AG09309 (cell line): ENCODE results near the gene FOXJ3.

ENCODE experiments used
- DNase-seq: peaks from one replicate; pipeline ENCODE4 v3.0.0-alpha.2; 2010; ENCODE audit warnings: low read depth
- H3K4me3 ChIP-seq: 2 replicates; pipeline ENCODE4 v1.5.1; 2011; ENCODE audit warnings: mild to moderate bottlenecking, low read depth, low read length, moderate library complexity; ENCODE audit not compliant: control insufficient read depth
- CTCF ChIP-seq: IDR thresholded peaks from 2 replicates; pipeline ENCODE4 v1.5.1; 2011; ENCODE audit warnings: mild to moderate bottlenecking, low read depth, low read length, inconsistent platforms; ENCODE audit not compliant: insufficient read depth, control insufficient read depth; ENCODE audit errors: missing control alignments

FOXJ3 gene

GRCh38 chr1:42315500-42315899 is 19.5 kb downstream of the FOXJ3 start:
- no peak for DNase-seq
- no peak overlapping the region for H3K4me3 ChIP-seq
- TF ChIP-seq CTCF: no peak

GRCh38 chr1:42313970-42314369 is 21.1 kb downstream of the FOXJ3 start:
- DNase-seq: no peak
- TF ChIP-seq CTCF: no peak
- no peak overlapping the region for H3K4me3 ChIP-seq

GRCh38 chr1:42312576-42313212 is 22.3 kb downstream of the FOXJ3 start:
- TF ChIP-seq CTCF: no peak
- H3K4me3 ChIP-seq: no peak overlapping the region
- no peak for DNase-seq

- no peak for TF ChIP-seq CTCF
- DNase-seq: no peak
- no peak overlapping the region for H3K4me3 ChIP-seq
These were observed 23.1 kb downstream of the FOXJ3 start for GRCh38 chr1:42311897-42312296.

- TF ChIP-seq CTCF: no peak
- no peak for DNase-seq
- H3K4me3 ChIP-seq: no peak overlapping the region
These were observed 23.9 kb downstream of the FOXJ3 start for GRCh38 chr1:42311138-42311537.

- H3K4me3 ChIP-seq: no peak overlapping the region
- no peak for DNase-seq
- no peak for TF ChIP-seq CTCF
These were observed 28.1 kb downstream of the FOXJ3 start for GRCh38 chr1:42306977-42307376.

GRCh38 chr1:42305639-42306038 is 29.4 kb downstream of the FOXJ3 start:
- TF ChIP-seq CTCF: no peak
- no peak overlapping the region for H3K4me3 ChIP-seq
- no peak for DNase-seq
